ENCODE measurements around the gene BBS1. TPM values are rescaled to one million over a fixed set of nuclear protein-coding genes. Genes with fewer than 3 reads are reported as not detected.

BBS1 gene
- total and polyA plus RNA-seq, 5 donors: 12.4 to 25.2 (median 19.5) TPM

DNA sequence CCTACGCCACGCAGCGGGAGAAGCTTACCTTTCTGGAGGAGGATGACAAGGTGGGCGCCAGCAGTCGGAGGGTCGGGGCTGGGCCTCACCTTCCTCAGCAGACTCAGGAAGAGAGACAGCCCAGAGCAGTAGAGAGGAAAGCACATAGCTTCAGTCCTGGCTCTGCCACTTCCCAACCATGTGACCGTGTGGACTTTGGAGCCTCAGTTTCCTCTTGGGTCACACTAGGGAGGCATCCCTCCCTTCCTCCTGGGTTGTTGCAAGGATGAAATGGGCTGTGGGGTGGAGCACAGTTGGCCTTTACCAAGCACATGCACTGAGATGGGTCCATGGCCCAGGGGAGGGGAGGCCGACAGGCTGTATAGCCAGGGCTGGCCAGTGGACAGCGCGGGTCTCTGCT is 17.3 kb upstream of the BBS1 start:
- no peaks in the 10 kb centered on the region for H3K27me3 ChIP-seq (ENCODE audit: control insufficient read depth, insufficient read depth)
- DNase-seq: no peak
- WGBS: 95% methylated on average over 10 of the region's 10 CpGs
- no peaks in the 10 kb centered on the region for H3K9me3 ChIP-seq (ENCODE audit: control insufficient read depth, low read length)
- H3K27ac ChIP-seq (ENCODE audit: low read length): no peak overlapping the region
- H3K4me1 ChIP-seq (ENCODE audit: control insufficient read depth, insufficient read depth, low read length): no peaks in the 10 kb centered on the region
- no peak for ATAC-seq
- H3K4me3 ChIP-seq (ENCODE audit: low read length): no peak overlapping the region
- intact Hi-C loops (cut with DNase I): no loop called here

DNA sequence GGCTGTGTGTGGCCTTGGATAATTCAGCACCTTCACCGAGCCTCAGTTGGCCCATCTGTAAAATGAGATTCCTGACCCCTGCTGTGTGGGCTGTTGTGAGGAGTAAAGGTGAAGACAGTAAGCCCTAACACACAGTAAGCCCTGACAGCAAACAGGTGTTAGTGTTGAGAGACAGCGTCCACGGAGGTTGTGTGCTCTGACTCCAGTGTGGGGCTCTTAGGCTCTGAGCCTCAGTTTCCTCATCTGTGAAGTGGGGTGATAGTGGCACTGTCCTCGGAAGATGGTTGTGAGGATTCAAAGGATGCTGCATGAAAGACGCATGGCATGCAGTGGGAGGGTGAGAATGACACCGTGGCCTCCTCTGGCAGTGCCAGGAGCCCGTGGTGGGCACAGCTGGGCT is 16.0 kb upstream of the BBS1 start:
- Histone ChIP-seq H3K27ac (ENCODE audit: low read length) (no peak overlapping the region), H3K4me1 (ENCODE audit: control insufficient read depth, insufficient read depth, low read length) (no peaks in the 10 kb centered on the region), H3K9me3 (ENCODE audit: control insufficient read depth, low read length) (no peaks in the 10 kb centered on the region), H3K27me3 (ENCODE audit: control insufficient read depth, insufficient read depth) (no peaks in the 10 kb centered on the region), H3K4me3 (ENCODE audit: low read length) (no peak overlapping the region)
- DNase-seq (no peak), ATAC-seq (no peak)
- WGBS: 94% methylated on average over 7 of the region's 7 CpGs
- intact Hi-C loops (cut with DNase I): no loop called here

GRCh38 chr11:66494935-66495334 is 15.5 kb upstream of the BBS1 start:
- no peaks in the 10 kb centered on the region for H3K27me3 ChIP-seq (ENCODE audit: control insufficient read depth, insufficient read depth)
- peak in 1 of 2 donors; percentile 15 for ATAC-seq
- no peak overlapping the region for H3K4me3 ChIP-seq (ENCODE audit: low read length)
- DNase-seq: no peak
- no peaks in the 10 kb centered on the region for H3K4me1 ChIP-seq (ENCODE audit: control insufficient read depth, insufficient read depth, low read length)
- no peak overlapping the region for H3K27ac ChIP-seq (ENCODE audit: low read length)
- WGBS: 88% methylated on average over 14 of the region's 14 CpGs
- intact Hi-C loops (cut with DNase I): no loop called here
- H3K9me3 ChIP-seq (ENCODE audit: control insufficient read depth, low read length): no peaks in the 10 kb centered on the region

GRCh38 chr11:66495401-66495854 is 15.0 kb upstream of the BBS1 start:
- DNase-seq: peak in 1 of 3 donors; percentile 44
- H3K27ac ChIP-seq (ENCODE audit: low read length): no peak overlapping the region
- no peaks in the 10 kb centered on the region for H3K27me3 ChIP-seq (ENCODE audit: control insufficient read depth, insufficient read depth)
- WGBS: 92% methylated on average over 17 of the region's 17 CpGs
- H3K9me3 ChIP-seq (ENCODE audit: control insufficient read depth, low read length): no peaks in the 10 kb centered on the region
- H3K4me3 ChIP-seq (ENCODE audit: low read length): no peak overlapping the region
- peak; percentile 7 to 17 for ATAC-seq
- H3K4me1 ChIP-seq (ENCODE audit: control insufficient read depth, insufficient read depth, low read length): no peaks in the 10 kb centered on the region
- intact Hi-C loops (cut with DNase I): no loop called here

- intact Hi-C loops (cut with DNase I): no loop called here
- Histone ChIP-seq H3K27ac (ENCODE audit: low read length) (no peak overlapping the region), H3K9me3 (ENCODE audit: control insufficient read depth, low read length) (no peaks in the 10 kb centered on the region), H3K4me1 (ENCODE audit: control insufficient read depth, insufficient read depth, low read length) (no peaks in the 10 kb centered on the region), H3K4me3 (ENCODE audit: low read length) (no peak overlapping the region), H3K27me3 (ENCODE audit: control insufficient read depth, insufficient read depth) (no peaks in the 10 kb centered on the region)
- ATAC-seq (no peak), DNase-seq (peak in 1 of 3 donors; percentile 58)
- 95% methylated on average over 16 of the region's 16 CpGs for WGBS
These were observed 13.2 kb upstream of the BBS1 start for GRCh38 chr11:66497206-66497605.

DNA sequence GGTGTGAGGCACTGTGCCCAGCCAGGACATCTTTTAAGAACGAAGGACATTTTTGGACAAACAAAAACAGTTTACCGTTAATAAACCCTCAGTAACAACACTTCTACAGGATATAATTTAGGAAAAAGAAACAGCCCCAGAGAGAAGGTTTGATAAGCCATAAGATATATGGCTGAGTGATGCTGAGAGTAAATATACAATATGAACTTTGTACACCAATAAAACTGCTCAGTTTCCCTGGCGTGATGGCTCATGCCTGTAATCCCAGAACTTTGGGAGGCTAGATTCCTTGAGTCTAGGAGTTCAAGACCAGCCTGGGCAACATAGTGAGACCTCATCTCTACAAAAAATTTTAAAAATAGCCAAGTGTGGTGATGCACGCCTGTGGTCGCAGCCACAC is 11.9 kb upstream of the BBS1 start:
- Histone ChIP-seq H3K4me1 (ENCODE audit: control insufficient read depth, insufficient read depth, low read length) (no peaks in the 10 kb centered on the region), H3K27me3 (ENCODE audit: control insufficient read depth, insufficient read depth) (no peaks in the 10 kb centered on the region), H3K27ac (ENCODE audit: low read length) (no peak overlapping the region), H3K4me3 (ENCODE audit: low read length) (no peak overlapping the region), H3K9me3 (ENCODE audit: control insufficient read depth, low read length) (no peaks in the 10 kb centered on the region)
- intact Hi-C loops (cut with DNase I): no loop called here
- ATAC-seq (no peak), DNase-seq (no peak)
- 92% methylated on average over 5 of the region's 5 CpGs for WGBS

- no peaks in the 10 kb centered on the region for H3K9me3 ChIP-seq (ENCODE audit: control insufficient read depth, low read length)
- no peaks in the 10 kb centered on the region for H3K4me1 ChIP-seq (ENCODE audit: control insufficient read depth, insufficient read depth, low read length)
- ATAC-seq: no peak
- WGBS: 98% methylated on average over 1 of the region's 1 CpG
- H3K27me3 ChIP-seq (ENCODE audit: control insufficient read depth, insufficient read depth): no peaks in the 10 kb centered on the region
- no peak overlapping the region for H3K27ac ChIP-seq (ENCODE audit: low read length)
- DNase-seq: no peak
- intact Hi-C loops (cut with DNase I): no loop called here
- no peak overlapping the region for H3K4me3 ChIP-seq (ENCODE audit: low read length)
These were observed 5.1 kb upstream of the BBS1 start for GRCh38 chr11:66505276-66505816.

DNA sequence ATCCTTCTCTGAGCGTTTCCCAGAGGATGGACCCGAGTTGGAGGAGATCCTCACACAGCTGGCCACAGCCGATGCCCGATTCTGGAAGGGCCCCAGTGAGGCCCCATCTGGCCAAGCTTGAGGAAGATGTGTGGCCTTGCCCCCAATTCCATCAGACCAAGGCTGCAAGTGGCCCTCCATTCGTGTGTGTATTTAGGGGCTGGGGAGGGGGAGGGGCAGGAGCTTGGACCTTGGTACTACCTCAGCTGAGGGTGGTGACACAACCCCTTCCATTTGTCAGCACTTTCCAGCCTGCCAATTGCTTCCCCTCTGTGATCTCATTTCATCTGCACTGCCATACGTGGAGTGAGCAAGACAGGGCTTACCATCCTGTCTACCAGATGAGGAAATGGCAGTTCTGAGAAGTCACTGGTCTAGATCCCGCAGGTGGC is 1.3 kb upstream of the BBS1 start:
- no peak for ATAC-seq
- H3K4me1 ChIP-seq (ENCODE audit: control insufficient read depth, insufficient read depth, low read length): peaks cover 1% of the 10 kb centered on the region
- H3K4me3 ChIP-seq (ENCODE audit: low read length): no peak overlapping the region
- no peaks in the 10 kb centered on the region for H3K27me3 ChIP-seq (ENCODE audit: control insufficient read depth, insufficient read depth)
- no peak for DNase-seq
- no peaks in the 10 kb centered on the region for H3K9me3 ChIP-seq (ENCODE audit: control insufficient read depth, low read length)
- no peak overlapping the region for H3K27ac ChIP-seq (ENCODE audit: low read length)
- WGBS: 66% methylated on average over 7 of the region's 7 CpGs
- intact Hi-C loops (cut with DNase I): no loop called here

GRCh38 chr11:66510990-66511339 is 530 bp downstream of the BBS1 start:
- Histone ChIP-seq H3K27ac (ENCODE audit: low read length) (no peak overlapping the region), H3K4me3 (ENCODE audit: low read length) (peak overlapping the region; percentile 73), H3K27me3 (ENCODE audit: control insufficient read depth, insufficient read depth) (no peaks in the 10 kb centered on the region), H3K9me3 (ENCODE audit: control insufficient read depth, low read length) (no peaks in the 10 kb centered on the region), H3K4me1 (ENCODE audit: control insufficient read depth, insufficient read depth, low read length) (peaks cover 1% of the 10 kb centered on the region)
- DNase-seq: no peak
- intact Hi-C loops (cut with DNase I): no loop called here
- WGBS: 9% methylated on average over 5 of the region's 5 CpGs
- no peak for ATAC-seq

DNA sequence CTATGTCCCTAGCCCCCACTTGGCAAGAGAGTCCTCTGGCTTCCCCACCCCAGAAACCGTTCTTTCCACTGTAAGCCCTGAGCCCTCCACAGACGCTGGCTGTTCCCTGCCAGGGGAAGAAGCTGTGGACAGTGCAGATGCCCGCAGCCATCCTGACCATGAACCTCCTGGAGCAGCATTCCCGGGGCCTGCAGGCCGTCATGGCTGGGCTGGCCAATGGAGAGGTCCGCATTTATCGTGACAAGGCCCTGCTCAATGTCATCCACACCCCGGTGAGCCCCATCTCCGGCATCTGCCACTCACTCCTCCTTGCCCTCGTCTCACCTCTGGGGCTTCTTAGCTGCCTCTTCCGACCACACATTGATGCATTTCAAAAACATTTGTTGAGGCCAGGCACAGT is 13.2 kb downstream of the BBS1 start:
- WGBS: 51% methylated on average over 11 of the region's 11 CpGs
- H3K9me3 ChIP-seq (ENCODE audit: control insufficient read depth, low read length): no peaks in the 10 kb centered on the region
- no peaks in the 10 kb centered on the region for H3K4me1 ChIP-seq (ENCODE audit: control insufficient read depth, insufficient read depth, low read length)
- H3K27me3 ChIP-seq (ENCODE audit: control insufficient read depth, insufficient read depth): no peaks in the 10 kb centered on the region
- ATAC-seq (peak; percentile 80 to 84), DNase-seq (peak; percentile 53 to 82 (median 81))
- intact Hi-C loops (cut with DNase I): no loop called here
- H3K27ac ChIP-seq (ENCODE audit: low read length): peak overlapping the region; percentile 75
- H3K4me3 ChIP-seq (ENCODE audit: low read length): no peak overlapping the region

DNA sequence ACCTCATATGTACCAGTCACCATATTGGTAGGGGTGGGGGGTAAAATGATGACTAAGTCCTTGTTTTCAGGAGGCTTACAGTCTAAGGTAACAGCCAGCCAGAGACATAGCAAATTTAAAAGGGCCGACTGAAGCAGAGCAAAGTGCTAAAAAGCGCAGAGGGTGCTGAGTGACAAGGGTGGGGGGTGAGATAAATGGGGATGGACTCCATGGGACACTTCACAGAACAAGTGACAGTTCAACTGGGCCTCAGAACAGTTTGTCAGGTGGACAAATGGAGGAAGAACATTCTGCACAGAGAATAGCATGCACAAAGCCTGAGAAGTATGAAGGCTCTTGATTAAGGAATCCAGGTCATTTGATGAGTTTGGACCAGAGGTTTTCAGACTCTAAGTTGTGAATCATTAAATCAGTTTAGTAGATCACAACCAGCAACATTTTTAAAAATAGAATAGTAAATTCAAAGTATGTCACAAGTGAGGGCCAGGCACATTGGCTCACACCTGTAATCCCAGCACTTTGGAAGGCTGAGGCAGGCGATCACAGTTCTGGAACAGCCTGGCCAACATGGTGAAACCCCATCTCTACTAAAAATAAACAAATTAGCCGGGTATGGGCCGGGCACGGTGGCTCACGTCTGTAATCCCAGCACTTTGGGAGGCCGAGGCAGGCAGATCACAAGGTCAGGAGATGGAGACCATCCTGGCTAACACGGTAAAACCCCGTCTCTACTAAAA is 14.0 kb downstream of the BBS1 start:
- H3K4me1 ChIP-seq (ENCODE audit: control insufficient read depth, insufficient read depth, low read length): no peaks in the 10 kb centered on the region
- ATAC-seq: peak in 1 of 2 donors; percentile 65
- no peak for DNase-seq
- H3K27me3 ChIP-seq (ENCODE audit: control insufficient read depth, insufficient read depth): no peaks in the 10 kb centered on the region
- intact Hi-C loops (cut with DNase I): no loop called here
- H3K9me3 ChIP-seq (ENCODE audit: control insufficient read depth, low read length): no peaks in the 10 kb centered on the region
- H3K4me3 ChIP-seq (ENCODE audit: low read length): no peak overlapping the region
- 65% methylated on average over 10 of the region's 10 CpGs for WGBS
- peak overlapping the region; percentile 53 for H3K27ac ChIP-seq (ENCODE audit: low read length)

All from right cardiac atrium (tissue), 5 donors.